HuH-7.5 (cell line): Measurements from ENCODE around the gene LPGAT1.
"Not testable (repeated sequence)": the region's sequence is repeated elsewhere in the genome, so short reads cannot be mapped to it uniquely, and the experiment has no call there.

ENCODE experiments used
- DNase-seq: peaks from one replicate; pipeline ENCODE4 v3.0.0; 2011; ENCODE audit warnings: low spot score

LPGAT1 gene

DNA sequence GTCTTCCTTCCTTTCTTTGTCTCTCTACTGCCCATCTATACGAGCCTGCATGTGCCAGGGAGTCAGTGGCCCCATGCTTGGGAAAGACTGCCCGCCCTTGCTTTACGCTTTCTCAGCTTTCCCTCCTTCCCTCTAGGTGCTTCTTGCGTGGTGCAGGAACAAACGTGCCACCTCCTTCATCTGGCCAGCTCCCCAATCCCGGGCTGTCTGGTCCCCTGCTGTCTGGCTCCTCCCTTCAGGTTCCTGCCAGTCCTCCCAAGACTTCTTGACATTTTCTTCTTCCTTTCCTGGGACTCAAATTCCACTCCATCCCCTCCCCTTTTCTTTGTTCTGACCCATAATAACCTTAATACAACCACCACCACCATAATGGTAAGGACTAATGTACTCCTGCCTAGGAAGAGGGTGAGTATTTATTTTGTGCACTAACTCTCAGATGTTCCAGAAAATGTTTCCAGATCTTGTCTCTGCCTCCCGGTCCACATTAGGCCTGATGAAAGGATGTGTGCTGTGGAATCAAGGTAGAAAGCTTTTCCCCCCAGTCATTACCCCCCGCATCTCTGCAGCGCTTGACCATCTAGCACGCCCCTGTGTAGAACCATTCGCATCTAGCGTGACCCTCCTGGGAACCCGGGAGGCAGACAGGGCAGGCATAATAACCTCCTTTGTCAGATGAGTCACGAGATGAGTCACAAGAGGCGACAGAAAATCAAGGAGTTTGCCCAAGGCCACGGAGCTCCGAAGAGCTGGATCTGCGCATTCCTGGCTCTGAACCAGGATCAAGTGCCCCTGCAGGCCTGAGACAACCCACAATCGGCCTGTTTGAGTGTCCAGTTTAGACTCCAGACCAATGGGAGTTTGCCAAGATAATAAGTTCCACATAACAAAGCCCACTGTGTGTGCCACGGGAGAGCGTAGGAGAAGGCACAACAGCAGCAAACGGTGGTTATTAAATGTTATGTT, 95.1 kb downstream of the LPGAT1 start:
- no peak for DNase-seq

DNA sequence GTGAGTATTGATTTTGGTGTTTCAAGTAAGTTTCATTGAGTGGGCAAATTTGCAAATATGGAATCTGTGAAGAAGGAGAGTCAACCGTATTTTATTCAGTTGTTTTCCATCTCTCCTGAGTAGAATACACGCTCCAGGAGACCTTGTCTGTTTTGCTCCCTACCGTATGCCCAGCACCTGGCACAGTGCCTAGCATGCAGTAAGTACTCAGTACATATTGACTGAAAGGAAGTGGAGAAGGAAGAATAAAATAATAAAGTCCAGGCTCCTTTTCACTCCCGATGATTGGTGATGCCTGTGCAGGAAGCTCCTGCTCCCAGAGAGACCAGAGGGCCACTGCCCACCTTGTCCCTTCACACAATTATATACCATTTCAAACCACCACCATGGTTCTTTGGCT, 95.8 kb downstream of the LPGAT1 start:
- DNase-seq = no peak

DNA sequence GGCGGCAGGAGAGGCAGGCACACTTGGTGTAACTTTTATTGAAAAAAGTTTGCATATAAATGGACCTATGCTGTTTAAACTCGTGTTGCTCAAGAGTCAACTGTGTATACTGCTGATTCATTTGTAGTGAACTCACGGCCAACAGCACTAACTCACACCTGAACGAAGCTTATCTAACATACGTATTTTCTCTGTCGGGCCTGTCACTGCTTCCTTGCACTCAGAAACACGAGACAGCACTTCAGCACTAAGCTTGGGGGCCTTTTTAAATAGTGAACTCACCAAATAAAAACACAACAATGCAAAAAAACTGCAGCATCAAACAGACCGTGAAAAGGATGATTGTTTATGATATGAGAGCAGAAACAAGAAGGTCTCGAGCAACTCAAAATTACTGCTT, 96.2 kb downstream of the LPGAT1 start:
- no peak for DNase-seq

DNA sequence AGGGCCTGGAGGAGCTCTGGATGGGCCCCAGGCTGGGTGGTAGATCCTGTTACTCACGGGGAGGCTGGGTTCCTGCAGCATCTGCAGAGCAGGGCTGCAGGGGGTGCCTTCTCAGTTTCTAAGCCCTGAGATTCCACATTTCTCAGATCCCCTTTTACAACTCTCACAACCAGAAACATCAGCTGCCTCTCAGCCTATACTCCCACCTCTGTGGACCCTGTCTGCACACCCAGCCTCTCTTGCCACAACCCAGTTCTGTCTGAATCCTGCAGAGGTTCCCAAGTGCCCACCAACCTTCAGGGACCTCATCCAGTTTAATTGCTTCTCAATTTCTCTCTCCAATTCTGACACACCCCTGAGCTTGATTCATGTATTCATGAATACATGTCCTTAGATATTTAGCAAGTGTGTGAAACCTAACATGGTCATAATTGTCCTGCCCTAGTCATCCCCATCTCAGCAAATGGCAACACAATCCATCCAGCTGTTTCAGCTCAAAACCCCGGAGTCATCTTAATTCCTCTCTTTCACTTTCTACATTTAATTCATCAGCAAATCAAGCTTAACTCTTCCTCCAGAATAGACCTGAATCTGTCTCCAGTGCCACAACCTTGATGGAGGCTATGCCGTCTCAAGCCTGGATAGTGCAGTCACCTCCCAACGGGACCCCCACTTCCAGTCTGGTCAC, 98.1 kb downstream of the LPGAT1 start:
- no peak for DNase-seq

DNA sequence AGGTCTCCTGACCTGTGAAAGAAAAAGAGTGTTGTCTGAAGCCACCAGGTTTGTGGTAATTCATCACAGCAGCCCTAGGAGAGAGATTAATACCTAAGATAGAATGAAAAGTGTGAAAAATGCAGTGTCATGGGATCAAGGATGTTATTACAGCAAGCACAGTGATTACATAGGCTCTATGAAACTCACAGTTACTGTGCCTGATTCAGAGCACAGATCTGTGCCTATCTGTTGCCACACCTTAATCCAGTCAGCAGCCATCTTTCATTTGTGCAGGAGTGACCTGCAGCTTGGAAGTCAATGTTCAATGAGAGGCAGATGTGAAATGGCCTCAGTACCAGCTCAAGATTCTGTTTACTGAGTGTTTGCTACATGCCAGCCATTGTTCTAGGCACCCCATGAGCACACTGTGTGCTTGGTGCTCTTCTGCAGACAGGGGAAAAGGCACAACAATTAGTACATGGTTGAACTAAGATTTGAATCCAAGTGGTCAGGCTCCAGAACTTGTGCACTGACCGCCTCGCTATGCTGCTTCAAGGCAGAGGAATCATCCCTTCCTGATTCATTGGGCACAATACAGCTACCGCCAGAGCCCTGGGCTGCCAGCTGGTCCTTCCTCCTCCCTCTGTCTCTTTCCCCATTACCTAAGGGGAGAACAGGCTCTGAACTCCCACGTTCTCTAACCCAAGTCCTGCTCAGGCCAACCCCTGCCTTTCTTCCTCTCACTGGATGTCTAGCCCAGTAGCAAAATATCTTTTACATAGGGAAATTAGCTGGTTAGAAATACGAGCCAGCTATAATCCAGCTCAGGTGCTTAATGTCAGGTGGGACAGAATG, 98.9 kb downstream of the LPGAT1 start:
- no peak for DNase-seq

DNA sequence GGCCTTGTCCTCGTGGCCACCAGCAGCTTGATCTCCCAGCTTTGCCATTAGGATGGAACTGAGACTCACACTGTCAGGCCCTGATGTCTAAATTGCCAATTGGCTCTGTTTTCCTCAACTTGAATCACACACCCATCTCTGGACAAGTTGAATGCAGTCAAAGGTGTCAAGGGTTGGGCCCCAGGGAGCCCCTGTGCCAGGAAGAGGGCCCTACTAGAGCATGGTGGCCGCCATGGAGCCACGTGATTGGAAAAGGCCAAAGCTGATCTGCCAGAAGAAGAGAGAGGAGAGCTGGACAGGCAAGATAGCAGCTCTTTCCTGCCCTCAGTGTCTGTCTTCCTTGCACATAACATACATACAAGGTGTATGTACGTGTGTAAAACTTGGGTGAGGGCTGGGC, 100.2 kb downstream of the LPGAT1 start:
- no peak for DNase-seq

DNA sequence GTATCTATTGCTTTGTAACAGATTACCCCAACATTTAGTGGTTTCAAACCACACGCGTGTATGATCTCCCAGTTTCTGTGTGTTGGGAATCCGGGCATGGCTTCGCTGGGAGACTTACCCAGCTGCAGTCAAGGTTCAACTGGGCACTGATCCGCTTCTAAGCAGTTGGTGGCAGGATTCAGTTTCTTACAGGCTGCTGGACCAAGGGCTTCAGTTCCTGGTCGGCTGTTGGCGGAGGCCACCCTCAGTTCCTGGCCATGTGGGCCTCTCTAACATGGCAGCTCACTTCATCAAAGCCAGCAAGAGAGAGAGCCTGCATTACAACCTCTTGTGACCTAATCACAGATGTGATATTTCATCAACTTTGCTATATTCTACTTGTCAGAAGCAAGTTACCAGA, 101.3 kb downstream of the LPGAT1 start:
- DNase-seq = no peak

DNA sequence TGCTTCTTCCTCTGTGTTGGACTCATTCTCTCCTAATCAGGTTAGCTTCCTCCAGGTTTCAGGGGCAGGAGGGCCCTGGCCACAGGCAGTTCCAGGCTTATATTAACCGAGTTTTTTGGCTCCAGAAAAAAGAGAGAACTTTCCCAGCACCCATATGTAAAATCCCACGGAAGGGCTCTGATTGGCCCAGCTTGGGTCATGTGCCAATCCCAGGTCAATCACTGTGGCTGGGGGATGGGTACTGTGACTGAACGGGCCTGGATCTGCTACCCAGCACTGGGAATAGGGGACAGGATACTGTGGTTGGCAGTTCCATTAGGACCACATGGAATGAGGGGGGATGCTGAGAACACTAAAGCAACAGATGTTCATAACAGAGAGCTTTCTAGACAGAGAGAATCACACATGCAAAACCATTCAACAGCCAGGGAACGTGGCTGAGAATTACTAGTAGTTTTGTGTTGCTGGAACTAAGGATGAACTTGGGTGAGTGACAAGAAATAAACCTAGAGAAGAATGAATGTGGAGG, 104.0 kb downstream of the LPGAT1 start:
- no peak for DNase-seq

DNA sequence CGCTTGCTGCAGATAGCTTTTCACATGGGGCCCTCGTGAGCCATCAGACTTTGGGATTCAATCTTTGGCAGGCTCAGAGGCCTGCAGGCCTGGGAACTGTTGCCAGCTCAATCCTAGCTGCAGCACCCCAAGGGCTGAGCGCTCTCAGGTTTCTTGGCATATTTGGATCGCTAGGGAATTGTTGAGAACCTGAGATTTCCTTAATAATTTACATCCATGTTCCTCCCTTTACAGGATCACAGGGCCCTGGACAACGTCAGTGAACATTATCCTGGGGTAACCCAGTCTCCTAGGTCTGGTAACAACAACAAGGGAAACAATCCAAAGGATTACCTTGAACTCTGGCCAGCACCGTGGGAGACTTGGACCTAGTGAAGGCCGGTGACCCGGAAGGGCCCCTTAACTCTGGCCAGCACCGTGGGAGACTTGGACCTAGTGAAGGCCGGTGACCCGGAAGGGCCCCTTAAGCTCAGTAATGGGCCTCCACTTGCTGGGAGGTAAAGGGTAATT, 105.8 kb downstream of the LPGAT1 start:
- DNase-seq = no peak

DNA sequence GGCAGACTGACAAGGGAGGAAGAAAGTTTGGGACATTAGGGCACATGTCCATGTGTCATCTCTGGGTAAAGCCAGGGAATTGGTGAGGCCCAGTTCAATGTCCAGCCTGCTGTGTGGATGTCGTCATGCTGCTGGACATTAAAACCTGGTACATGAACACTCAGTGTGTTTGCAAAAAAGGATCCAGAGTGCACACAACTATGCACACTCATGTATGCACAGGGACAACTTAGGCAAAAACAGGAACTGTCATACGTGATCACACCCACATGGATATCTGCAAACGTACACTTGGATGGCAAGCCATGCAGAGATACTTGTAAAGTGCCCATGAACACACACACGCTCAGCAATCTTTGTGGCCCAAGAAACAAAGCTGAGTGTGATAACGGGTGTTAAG, 107.3 kb downstream of the LPGAT1 start:
- DNase-seq = no peak

DNA sequence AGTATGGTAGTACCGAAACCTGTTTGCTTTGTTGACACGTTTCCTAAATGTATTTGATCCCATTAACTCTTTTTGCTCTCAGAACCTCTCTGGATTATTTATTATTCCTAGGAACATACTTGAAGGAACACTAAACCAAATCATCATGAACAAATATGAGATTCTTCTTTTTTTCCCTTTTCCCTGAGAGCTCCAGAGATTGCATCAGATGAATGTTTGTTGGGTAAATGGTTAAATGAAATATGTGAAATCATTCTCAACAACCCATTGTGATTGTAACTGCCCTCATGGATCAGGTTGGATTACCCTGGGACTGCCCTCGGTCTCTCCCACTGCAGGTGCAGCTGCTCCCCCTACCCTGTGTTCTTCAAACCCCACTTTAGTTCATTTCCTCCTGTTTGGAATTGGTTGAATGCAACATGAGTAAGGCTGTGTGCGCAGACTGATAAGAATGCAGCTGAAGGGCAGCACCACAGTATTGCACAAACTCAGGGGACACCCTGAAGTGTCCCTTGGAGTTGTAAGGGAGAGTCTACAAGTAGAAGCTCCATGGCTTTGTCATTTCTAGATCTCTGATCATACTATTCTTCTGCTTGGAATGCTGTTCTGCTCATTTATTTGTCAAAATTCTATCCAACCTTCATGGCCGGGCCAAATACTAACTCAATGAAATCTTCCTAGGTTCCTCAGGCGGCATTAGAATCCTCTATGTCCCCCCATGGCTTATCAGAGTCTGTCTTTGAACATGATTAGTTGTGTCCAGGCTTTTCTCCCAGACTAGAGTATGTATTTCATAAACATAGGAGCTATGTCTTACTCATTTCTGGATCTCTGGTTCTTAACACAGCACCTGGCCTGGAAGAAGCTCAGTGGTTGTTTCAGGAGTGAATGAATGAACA, 108.0 kb downstream of the LPGAT1 start:
- DNase-seq = no peak

DNA sequence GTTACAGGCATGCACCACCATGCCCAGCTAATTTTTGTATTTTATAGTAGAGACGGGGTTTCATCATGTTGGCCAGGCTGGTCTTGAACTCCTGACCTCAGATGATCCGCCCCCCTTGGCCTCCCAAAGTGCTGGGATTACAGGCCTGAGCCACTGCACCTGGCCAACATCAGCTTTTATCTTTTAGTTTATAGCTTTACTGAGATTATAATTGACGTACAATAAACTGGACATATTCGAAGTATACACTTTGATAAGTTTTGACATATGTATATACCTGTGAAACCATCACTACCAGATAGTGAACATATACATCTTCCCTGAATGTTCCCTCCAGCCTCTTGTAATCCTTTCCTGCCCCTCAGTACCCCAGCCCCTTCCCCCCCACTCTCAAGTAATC, 114.0 kb downstream of the LPGAT1 start:
- DNase-seq = not testable (repeated sequence)

DNA sequence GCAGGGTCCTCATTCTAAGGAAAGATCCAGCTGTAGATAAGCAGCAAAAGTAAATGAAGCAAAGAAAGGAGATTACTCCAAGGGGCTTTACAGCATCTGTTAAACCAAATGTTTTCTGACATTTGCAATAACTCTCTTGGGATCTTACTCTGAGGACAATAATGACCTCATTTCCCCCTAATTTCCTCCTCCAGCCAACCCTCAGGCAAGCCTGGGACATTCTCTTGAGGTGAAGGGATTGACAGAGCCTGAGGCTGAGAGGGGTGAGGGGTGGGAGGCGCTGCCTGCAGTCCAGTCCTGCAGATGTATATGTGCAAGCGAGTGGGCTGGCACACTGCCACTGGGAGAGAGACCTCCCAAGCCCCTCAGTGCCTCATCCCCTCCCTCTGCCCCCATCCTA, 114.6 kb downstream of the LPGAT1 start:
- DNase-seq = no peak

DNA sequence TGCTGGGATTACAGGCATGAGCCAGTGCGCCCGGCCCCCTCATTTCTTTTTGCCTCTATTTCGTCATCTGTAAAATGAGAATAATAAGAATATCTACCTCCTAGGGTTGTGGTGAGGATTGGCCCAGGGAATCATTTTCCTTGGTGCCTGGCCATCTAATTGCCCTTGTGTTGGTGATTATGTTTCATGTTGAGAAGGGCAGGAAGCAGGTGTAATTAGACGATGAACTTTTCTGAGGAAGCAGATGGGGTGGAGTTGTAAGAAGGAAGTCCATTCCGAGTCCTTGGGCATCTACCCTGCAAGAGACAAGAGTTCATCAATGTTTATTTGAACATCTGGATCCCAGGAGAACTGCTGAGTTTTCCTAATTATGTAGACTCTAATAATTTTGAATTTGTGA, 116.4 kb downstream of the LPGAT1 start:
- no peak for DNase-seq

DNA sequence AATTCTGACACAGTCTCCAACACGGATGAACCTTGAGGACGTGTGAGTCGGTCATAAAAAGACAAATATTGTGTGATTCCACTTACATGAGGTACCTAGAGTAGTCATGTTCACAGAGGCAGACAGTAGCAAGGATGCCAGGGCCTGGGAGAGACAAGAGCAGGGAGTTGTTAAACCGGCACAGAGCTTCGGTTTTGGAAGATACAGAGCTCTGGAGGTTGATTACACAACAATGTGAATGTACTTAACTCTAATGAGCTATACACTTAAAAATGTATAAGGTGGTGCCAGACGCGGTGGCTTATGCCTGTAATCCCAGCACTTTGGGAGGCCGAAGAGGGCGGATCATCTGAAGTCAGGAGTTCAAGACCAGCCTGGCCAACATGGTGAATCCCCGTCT, 117.3 kb downstream of the LPGAT1 start:
- DNase-seq = no peak

DNA sequence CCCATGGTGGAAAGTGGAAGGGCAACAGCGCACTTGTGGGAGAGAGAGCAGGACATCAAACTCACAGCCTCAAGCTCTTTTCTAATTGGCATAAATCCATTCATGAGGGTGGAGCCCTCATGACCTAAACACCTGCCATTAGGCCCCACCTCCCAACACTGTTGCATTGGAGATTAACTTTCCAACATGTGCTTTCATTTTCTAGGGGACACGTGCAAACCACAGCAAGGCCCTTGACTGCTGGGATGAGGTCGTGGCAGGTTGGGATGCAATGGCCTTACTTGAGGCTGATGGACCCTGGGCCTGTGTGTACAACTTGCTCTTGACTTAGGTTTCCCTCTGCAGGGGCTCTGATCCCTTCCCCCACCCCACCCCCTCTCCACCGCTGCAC, 119.3 kb downstream of the LPGAT1 start:
- no peak for DNase-seq

DNA sequence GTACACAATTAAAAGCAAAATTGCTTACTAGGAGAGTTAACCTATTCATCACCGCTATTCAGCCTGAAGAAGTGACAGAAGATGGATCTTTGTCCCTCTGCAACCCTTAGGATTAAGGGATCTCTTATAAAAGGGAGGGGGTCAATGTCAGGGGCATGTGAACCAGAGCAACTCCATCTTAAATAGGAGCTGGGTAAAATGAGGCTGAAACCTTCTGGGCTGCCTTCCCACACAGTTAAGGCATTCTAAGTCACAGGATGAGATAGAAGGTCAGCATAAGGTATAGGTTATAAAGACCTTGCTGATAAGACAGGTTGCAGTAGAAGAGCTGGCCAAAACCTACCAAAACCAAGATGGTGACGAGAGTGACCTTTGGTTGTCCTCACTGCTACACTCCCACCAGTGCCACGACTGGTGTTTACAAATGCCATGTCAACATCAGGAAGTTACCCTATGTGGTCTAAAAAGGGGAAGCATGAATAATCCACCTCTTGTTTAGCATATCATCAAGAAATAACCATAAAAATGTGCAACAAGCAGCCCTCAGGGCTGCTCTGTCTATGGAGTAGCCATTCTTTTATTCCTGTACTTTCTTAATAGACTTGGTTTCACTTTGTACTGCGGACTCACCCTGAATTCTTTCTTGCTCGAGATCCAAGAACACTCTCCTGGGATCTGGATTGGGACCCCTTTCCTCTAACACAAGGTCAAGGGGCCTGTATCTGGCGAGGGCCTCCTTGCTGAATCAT, 119.8 kb downstream of the LPGAT1 start:
- DNase-seq = no peak

DNA sequence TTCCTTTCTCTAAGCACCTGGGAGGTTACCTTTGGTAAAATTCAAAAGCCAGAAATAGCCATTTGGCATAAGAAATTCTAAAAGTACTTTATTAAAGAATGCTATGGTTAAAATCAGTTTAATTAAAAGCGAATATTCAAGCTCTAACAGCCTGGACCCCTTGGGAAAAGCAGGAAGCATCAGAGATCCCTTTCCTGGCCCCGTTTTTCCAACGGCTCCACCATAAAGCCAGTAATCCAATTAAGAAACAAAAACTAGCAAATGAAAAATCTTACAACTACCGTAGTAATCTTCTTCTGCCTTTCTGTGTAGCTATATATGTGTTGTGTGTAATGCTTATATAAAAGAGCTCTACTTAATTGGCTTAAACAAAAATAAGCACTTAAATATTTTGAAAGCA, 121.6 kb downstream of the LPGAT1 start:
- no peak for DNase-seq

DNA sequence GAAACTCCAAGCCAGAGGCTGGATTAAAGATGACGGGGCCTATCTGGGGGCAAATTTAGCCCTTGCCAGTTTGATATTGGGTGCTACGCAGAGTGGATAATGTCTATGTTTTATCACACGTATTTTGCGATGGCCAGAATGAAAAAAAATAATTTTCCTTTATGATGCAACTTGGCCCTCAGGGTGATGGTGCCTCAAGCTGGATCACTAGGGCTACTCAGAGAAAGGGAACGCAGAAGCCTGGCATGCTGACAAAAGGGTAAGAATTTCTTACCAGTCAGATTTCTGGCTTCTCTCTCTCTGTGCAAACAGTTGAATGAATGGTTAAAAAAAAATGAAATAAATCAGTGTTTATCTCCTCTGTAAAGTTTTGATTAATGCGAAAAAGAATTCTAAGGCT, 122.6 kb downstream of the LPGAT1 start:
- DNase-seq = no peak

DNA sequence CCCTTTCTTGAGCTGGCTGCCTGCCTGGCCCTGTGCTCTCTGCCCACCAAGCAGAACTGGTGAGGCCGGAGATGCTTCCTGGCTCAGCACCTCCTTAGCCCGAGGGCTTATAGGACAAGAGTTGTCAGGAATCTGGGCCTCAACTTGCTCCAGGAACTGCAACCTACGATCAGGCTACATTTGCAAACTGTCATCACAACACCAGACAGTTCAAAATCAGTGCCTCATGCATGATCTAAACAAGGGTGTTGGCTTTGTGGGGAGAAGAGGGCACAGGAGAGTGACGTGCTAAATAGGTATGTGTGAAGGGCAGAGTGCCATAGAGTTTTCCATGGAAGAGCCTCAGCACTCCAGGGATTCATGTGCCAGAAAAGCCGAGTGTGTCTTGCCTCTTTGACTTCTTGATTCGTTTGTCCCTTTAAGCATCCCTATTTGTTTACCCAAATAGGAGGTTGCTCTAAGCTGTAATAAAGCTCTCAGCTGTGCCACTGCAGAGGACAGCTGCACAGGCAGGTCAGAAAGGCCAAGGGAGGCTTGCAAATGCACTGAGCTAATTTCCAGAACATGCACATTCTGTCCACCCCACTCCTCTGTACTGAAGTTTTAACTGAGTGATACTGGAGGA, 125.0 kb downstream of the LPGAT1 start:
- DNase-seq = no peak
